ENCODE data around the gene TANC1. TPM values are rescaled to one million over a fixed set of nuclear protein-coding genes. Genes with fewer than 3 reads are reported as not detected.

The TANC1 gene
- total RNA-seq, 1 experiment from 2014 or later: 2.5 TPM

- Histone ChIP-seq H4K91ac (ENCODE audit: insufficient read length, low read depth, low read length) (no peak overlapping the region), H3K79me2 (ENCODE audit: insufficient read depth, low read length) (no peaks in the 10 kb centered on the region), H2AK5ac (ENCODE audit: insufficient read length, low read length) (no peak overlapping the region), H2BK120ac (ENCODE audit: low read depth, low read length, poor library complexity, severe bottlenecking) (no peak overlapping the region), H2AFZ (ENCODE audit: low read length) (no peak overlapping the region), H2BK15ac (ENCODE audit: low read depth, low read length) (no peak overlapping the region), H3K79me1 (ENCODE audit: insufficient read depth, low read depth, low read length, poor library complexity, severe bottlenecking) (no peaks in the 10 kb centered on the region), H3K23me2 (ENCODE audit: insufficient read length, low read depth, low read length, poor library complexity, severe bottlenecking) (no peaks in the 10 kb centered on the region), H3K4ac (ENCODE audit: low read depth, low read length) (no peak overlapping the region), H3K4me2 (ENCODE audit: insufficient read depth, insufficient read length, low read length) (no peak overlapping the region), H3K27me3 (ENCODE audit: insufficient read depth, low read length) (no peaks in the 10 kb centered on the region), H3K9ac (ENCODE audit: extremely low read depth, insufficient read length, low read length) (no peak overlapping the region), H2BK20ac (ENCODE audit: low read depth, low read length, poor library complexity, severe bottlenecking) (no peak overlapping the region), H3K9me3 (ENCODE audit: control insufficient read depth, low read depth, low read length) (no peaks in the 10 kb centered on the region), H4K5ac (ENCODE audit: insufficient read length, low read depth, low read length) (no peak overlapping the region), H3K4me1 (ENCODE audit: insufficient read depth, low read length) (no peaks in the 10 kb centered on the region), H3K14ac (ENCODE audit: insufficient read depth, low read length) (no peak overlapping the region), H3K18ac (ENCODE audit: insufficient read length, low read depth, low read length) (no peak overlapping the region), H3T11ph (ENCODE audit: low read length) (no peak overlapping the region), H3K27ac (ENCODE audit: insufficient read length, low read depth, low read length) (no peak overlapping the region), H3K56ac (ENCODE audit: insufficient read length, low read depth, low read length) (no peak overlapping the region), H4K8ac (replicated peaks; ENCODE audit: insufficient read length, low read depth, low read length) (no peak overlapping the region), H3K23ac (ENCODE audit: insufficient read length, low read depth, low read length) (no peak overlapping the region), H2BK12ac (ENCODE audit: insufficient read length, low read depth, low read length) (no peak overlapping the region), H2BK5ac (ENCODE audit: insufficient read length, low read length) (no peak overlapping the region), H4K20me1 (ENCODE audit: control insufficient read depth, insufficient read depth, insufficient read length) (no peaks in the 10 kb centered on the region)
- no peak for DNase-seq
- no peak overlapping the region for H3K4me3 Mint-ChIP-seq
- H3K27ac Mint-ChIP-seq: no peak overlapping the region
- H3K36me3 Mint-ChIP-seq (ENCODE audit: insufficient read depth in 1 of 3, low read depth in 3 of 3): peaks cover 0 to 16% (median 0%) of the 10 kb centered on the region in 3 experiments; a peak in 5 of 7 replicates
- H3K9me3 Mint-ChIP-seq: no peaks in the 10 kb centered on the region
- no peak for TF ChIP-seq CTCF (conservative IDR thresholded peaks at IDR 0.05)
- WGBS (ENCODE audit: extremely low coverage, insufficient read length, low lambda C conversion rate): no CpG with 5 or more reads among the region's 3 CpGs
- no peaks in the 10 kb centered on the region for H3K27me3 Mint-ChIP-seq (ENCODE audit: low read depth)
- no peaks in the 10 kb centered on the region for H3K4me1 Mint-ChIP-seq
Measured at GRCh38 chr2:159232456-159233170, 264.2 kb downstream of the TANC1 start.
